Adrenal gland (tissue), 5 donors: ENCODE results near the gene LILRA5.

Experiments
- CTCF ChIP-seq, 6 experiments: fragments of 450-650 bp in 4 of 6; fragments of 200-600 bp in 2 of 6; sonication (generic) in 1 of 6; IDR thresholded peaks; 1 replicate in 5 of 6; 2 replicates in 1 of 6; pipeline versions ENCODE4 v1.5.1 to v1.8.0; 2016 to 2021; ENCODE audit warnings: antibody characterized with exemption in 6 of 6, mild to moderate bottlenecking in 2 of 6, moderate library complexity in 1 of 6
- POLR2A ChIP-seq, 2 donors: fragments of 450-650 bp; IDR thresholded peaks; one replicate each; pipeline ENCODE4 v1.6.1; 2017; ENCODE audit warnings: antibody characterized with exemption in 2 of 2, mild to moderate bottlenecking in 2 of 2, moderate library complexity in 1 of 2
- donor health status: DM: no; HTN: no; CAD: no.

- no peak for TF ChIP-seq POLR2A (IDR thresholded peaks at IDR 0.05)
- TF ChIP-seq CTCF (IDR thresholded peaks at IDR 0.05) = no peak
These were observed 4.9 kb upstream of the LILRA5 start for GRCh38 chr19:54317965-54318240.
